AG04450 (cell line): ENCODE results near the gene GHITM. TPM values are rescaled to one million over a fixed set of nuclear protein-coding genes. Genes with fewer than 3 reads are reported as not detected.
"Not testable (repeated sequence)": the region's sequence is repeated elsewhere in the genome, so short reads cannot be mapped to it uniquely, and the experiment has no call there.

Source experiments
- CTCF ChIA-PET: fragments of 300-600, 350-600 bp; formaldehyde crosslinking; extraction: SDS; loops from one replicate; lab custom pipeline; 2022; ENCODE audit warnings: antibody characterized with exemption, inconsistent platforms; lab: Charles Lee
- POLR2A ChIA-PET: fragments of 350-600 bp; formaldehyde crosslinking; extraction: SDS; loops from one replicate; lab custom pipeline; 2021; ENCODE audit warnings: antibody characterized with exemption, inconsistent platforms; lab: Yijun Ruan, JAX
- DNase-seq: peaks from one replicate; pipeline ENCODE4 v3.0.0-alpha.2; 2011; ENCODE audit warnings: low read depth, low spot score
- H3K27ac ChIP-seq: one replicate; pipeline ENCODE4 v1.5.1; 2012; ENCODE audit warnings: low read depth, low read length, control low read depth
- H3K27me3 ChIP-seq: one replicate; pipeline ENCODE4 v1.6.0; 2012; ENCODE audit warnings: low read length; ENCODE audit not compliant: control insufficient read depth, insufficient read depth
- H3K4me3 ChIP-seq: 2 replicates; pipeline ENCODE4 v1.5.1; 2011; ENCODE audit warnings: mild to moderate bottlenecking, low read depth, low read length, control low read depth
- H3K9me3 ChIP-seq: 2 replicates; pipeline ENCODE4 v1.5.1; 2012; ENCODE audit warnings: low read length; ENCODE audit not compliant: control insufficient read depth, insufficient read depth
- CTCF ChIP-seq: IDR thresholded peaks from 2 replicates; pipeline ENCODE4 v1.5.1; 2011; ENCODE audit warnings: low read depth, low read length, control low read depth, inconsistent platforms
- polyA plus RNA-seq: library from polyadenylated mRNA; depleted of rRNA; stranded (reverse); fragments of >200 nt; gene quantifications from 2 replicates; pipeline ENCODE4 v1.2.3, GENCODE V29; 2011

The GHITM gene
- polyA plus RNA-seq, 1 experiment: 227 TPM

DNA sequence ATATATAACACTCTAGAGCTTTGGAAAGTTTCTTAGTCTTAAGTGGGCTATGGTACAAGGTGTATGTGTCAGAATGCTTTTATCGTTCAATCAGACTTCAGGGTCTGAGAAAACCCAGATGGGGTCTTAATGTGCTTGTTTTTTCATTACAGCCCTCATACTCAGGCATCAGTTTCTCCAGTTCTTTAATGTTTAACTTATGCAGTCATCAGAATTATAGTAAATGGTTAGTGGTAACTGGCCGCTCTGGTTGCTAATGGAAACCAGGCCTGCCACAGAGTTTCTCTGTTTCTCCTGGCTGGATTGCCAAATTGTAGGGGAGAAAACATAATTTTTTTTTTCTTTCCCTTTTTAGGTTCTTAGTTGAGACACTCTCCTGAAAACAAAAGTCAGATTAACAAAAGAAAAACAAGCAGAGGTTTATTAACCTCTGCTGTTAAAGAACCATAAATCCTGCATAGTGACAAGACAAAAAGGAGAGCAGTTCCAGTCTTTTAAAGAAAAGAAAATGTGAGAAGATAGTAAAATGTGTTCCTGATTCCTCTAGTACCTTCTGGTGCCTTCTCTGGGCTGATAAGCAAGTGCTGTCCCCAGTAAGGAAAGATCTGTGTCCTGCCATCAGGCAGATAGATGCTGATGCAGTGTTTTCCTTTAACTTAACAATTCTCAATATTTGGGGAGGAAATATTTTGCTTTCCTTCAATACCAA lies 21.5 kb upstream of the GHITM start:
- H3K27ac ChIP-seq: no peak overlapping the region
- ChIA-PET POLR2A (no interaction called here), CTCF (no interaction called here)
- H3K4me3 ChIP-seq: no peak overlapping the region
- no peak for DNase-seq
- TF ChIP-seq CTCF: no peak
- no peaks in the 10 kb centered on the region for H3K9me3 ChIP-seq
- H3K27me3 ChIP-seq: no peaks in the 10 kb centered on the region

DNA sequence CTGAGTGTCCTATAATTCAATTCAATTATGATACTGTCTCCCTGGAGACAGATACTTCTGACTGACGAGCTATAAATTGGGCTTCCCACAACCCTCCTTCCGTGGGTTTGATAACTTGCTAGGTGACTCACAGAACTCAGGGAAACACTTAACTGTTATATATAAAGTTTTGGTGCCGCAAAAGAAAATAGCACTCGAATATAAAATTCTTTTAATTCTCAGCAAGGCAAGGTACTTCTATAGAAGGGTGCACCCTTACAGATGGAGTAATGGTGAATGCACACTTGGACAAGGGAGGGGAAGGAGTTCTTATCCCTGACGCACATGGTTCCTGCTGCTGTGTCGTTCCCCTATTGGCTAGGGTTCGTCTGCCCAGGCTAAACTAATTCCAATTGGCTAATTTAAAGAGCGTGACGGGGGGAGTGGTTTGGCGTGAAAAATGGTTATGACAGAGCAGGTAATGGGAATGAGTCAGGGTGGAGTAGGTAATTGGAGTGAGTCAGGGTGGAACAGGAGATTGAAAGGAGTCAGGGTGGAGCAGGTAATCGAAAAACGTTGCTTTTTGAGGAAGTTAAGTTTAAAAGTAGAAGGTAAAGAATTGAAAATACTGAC lies 20.8 kb upstream of the GHITM start:
- Histone ChIP-seq H3K9me3 (no peaks in the 10 kb centered on the region), H3K27ac (no peak overlapping the region), H3K4me3 (no peak overlapping the region), H3K27me3 (no peaks in the 10 kb centered on the region)
- POLR2A ChIA-PET: no interaction called here
- DNase-seq: no peak
- CTCF ChIA-PET: interaction anchor here (1.5 kb wide), 1 partner anchor 20 kb away, joined by 3 read pairs; no protein-coding TSS in a partner anchor
- no peak for TF ChIP-seq CTCF

- CTCF ChIA-PET: no interaction called here
- no peak for DNase-seq
- H3K9me3 ChIP-seq: no peaks in the 10 kb centered on the region; the same call in none of the 2 replicates
- POLR2A ChIA-PET: no interaction called here
- H3K27ac ChIP-seq: no peak overlapping the region
- no peak overlapping the region for H3K4me3 ChIP-seq
- TF ChIP-seq CTCF: no peak
- no peaks in the 10 kb centered on the region for H3K27me3 ChIP-seq
Observed at GRCh38 chr10:84123362-84123761, 15.9 kb upstream of the GHITM start.

DNA sequence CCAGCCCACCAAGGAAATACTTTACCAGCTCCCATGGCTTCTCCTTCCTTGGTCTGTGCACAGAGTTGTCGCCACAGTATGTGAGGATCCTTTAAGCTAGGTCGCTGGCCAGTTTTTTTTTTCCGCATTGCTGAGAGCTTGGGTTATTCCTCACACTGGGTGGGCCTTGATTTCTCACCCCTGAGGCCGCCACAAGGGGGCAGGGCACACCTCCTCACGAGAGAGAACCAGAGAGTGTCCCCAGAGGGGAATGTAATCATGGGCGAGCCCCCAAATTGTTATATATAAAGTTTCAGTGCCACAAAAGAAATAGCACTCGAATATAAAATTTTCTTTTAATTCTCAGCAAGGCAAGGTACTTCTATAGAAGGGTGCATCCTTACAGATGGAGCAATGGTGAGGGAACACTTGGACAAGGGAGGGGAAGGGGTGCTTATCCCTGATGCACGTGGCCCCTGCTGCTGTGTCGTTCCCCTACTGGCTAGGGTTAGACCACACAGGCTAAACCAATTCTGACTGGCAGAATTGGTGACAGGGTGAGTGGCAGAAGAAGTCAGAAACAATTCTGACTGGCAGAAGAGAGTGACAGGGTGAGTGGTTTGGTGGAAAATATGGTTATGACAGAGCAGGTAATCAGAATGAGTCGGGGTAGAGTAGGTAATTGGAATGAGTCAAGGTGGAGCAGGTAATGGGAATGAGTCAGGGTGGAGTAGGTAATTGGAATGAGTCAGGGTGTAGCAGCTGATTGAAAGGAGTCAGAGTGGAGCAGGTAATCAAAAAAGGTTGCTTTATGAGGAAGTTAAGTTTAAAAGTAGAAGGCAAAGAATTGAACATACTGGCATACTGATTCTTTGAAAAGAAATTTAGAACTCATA lies 13.2 kb upstream of the GHITM start:
- H3K27ac ChIP-seq, DNase-seq, H3K27me3 ChIP-seq, H3K4me3 ChIP-seq, POLR2A ChIA-PET, H3K9me3 ChIP-seq: not testable (repeated sequence)
- CTCF ChIA-PET: interaction anchor here (0.7 kb wide), 1 partner anchor 1801 kb away, joined by 3 read pairs; no protein-coding TSS in a partner anchor

DNA sequence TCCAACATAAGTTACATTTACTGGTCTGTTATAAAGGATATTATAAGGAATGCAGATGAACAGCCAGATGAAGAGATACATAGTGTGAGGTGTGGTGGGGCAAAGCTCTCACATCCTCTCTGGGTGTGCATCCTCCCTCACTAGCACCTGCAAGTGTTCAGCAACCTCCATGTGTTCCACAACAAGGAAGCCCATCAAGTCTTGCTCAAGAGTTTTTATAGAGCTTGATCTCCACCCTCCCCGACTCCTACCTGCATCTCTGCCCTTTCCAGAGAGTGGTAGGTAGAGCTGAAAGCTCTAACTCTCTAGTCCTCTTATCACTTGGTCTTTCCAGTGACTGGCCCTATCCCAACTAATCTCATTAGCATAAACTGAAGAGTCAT lies 12.5 kb upstream of the GHITM start:
- Histone ChIP-seq H3K27me3 (no peaks in the 10 kb centered on the region), H3K9me3 (no peaks in the 10 kb centered on the region; the same call in none of the 2 replicates), H3K4me3 (no peak overlapping the region), H3K27ac (no peak overlapping the region)
- no peak for DNase-seq
- no peak for TF ChIP-seq CTCF
- CTCF ChIA-PET: no interaction called here
- POLR2A ChIA-PET: no interaction called here
